Upper lobe of left lung (tissue), 4 donors: Measurements from ENCODE around the gene PLXNB2.

Experiments
- CTCF ChIP-seq, 6 experiments: fragments of 450-650 bp in 4 of 6; fragments of 200-600 bp in 2 of 6; sonication (generic) in 2 of 6; IDR thresholded peaks; one replicate each; pipeline ENCODE4 v1.5.1; 2016 to 2019; ENCODE audit warnings: antibody characterized with exemption in 6 of 6
- POLR2AphosphoS5 ChIP-seq, 2 donors: sonication (generic); formaldehyde crosslinking; IDR thresholded peaks; one replicate each; pipeline ENCODE4 v1.5.1; 2017; ENCODE audit warnings: antibody characterized with exemption in 2 of 2

DNA sequence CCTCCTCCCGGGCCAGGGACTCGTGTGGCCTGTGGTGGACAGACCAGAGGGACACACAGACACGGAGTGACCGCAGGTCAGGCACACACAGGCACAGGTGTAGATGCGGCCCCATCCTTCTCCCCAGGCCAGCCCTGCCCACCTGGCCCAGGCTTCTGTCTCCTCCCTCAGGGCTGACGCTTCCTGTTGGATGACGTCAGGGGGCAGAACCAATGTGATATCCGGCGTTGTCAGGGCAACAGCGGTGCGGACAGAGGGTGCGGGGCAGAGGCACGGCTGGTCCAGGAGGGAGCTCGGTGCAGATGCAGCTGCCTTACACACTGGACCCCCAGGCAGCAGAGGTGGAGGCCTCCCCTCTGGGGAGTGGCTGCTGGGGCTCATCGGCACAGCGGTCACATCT is 59.7 kb downstream of the PLXNB2 start:
- no peak for TF ChIP-seq POLR2AphosphoS5 (IDR thresholded peaks at IDR 0.05)
- TF ChIP-seq CTCF (IDR thresholded peaks at IDR 0.05): no peak
